Measurements from ENCODE around the gene IQCK.
"Not testable (repeated sequence)": the region's sequence is repeated elsewhere in the genome, so short reads cannot be mapped to it uniquely, and the experiment has no call there.

Gene IQCK

GRCh38 chr16:19717741-19718623, at the start of gene IQCK, which contains the start of gene KNOP1:
TSS of gene IQCK (plus strand) at chr16:19718271. CDS start at chr16:19718307, 36 bp downstream.
TSS of gene KNOP1 (minus strand) at chr16:19718227. CDS start at chr16:19715035, 3,192 bp downstream.
- peak; percentile 86 for DNase-seq (ENCODE audit: low spot score)

- DNase-seq (ENCODE audit: low spot score), result no peak
These were observed 45.7 kb upstream of the IQCK start for GRCh38 chr16:19672378-19672777.

- no peak for DNase-seq (ENCODE audit: low spot score)
These were observed 43.6 kb upstream of the IQCK start for GRCh38 chr16:19674485-19674884.

- no peak for DNase-seq (ENCODE audit: low spot score)
These were observed 40.7 kb upstream of the IQCK start for GRCh38 chr16:19677402-19677801.

GRCh38 chr16:19678804-19679203, 39.3 kb upstream of the IQCK start:
- DNase-seq (ENCODE audit: low spot score), result no peak

GRCh38 chr16:19679281-19679680, 38.8 kb upstream of the IQCK start:
- DNase-seq (ENCODE audit: low spot score), result not testable (repeated sequence)

GRCh38 chr16:19680881-19681340, 37.2 kb upstream of the IQCK start:
- DNase-seq (ENCODE audit: low spot score), result no peak

- no peak for DNase-seq (ENCODE audit: low spot score)
These were observed 36.4 kb upstream of the IQCK start for GRCh38 chr16:19681637-19682036.

GRCh38 chr16:19683453-19684236, 34.4 kb upstream of the IQCK start:
- no peak for DNase-seq (ENCODE audit: low spot score)

GRCh38 chr16:19685176-19685575, 32.9 kb upstream of the IQCK start:
- DNase-seq (ENCODE audit: low spot score), result no peak

- no peak for DNase-seq (ENCODE audit: low spot score)
These were observed 30.8 kb upstream of the IQCK start for GRCh38 chr16:19687279-19687678.

GRCh38 chr16:19688396-19689024, 29.6 kb upstream of the IQCK start:
- DNase-seq (ENCODE audit: low spot score), result peak; percentile 28

- DNase-seq (ENCODE audit: low spot score), result no peak
These were observed 28.7 kb upstream of the IQCK start for GRCh38 chr16:19689342-19689741.

GRCh38 chr16:19690196-19690595, 27.9 kb upstream of the IQCK start:
- DNase-seq (ENCODE audit: low spot score), result no peak

GRCh38 chr16:19691161-19691711, 26.8 kb upstream of the IQCK start:
- no peak for DNase-seq (ENCODE audit: low spot score)

- no peak for DNase-seq (ENCODE audit: low spot score)
These were observed 23.1 kb upstream of the IQCK start for GRCh38 chr16:19694989-19695388.

- peak; percentile 37 for DNase-seq (ENCODE audit: low spot score)
These were observed 21.7 kb upstream of the IQCK start for GRCh38 chr16:19696328-19696727.

GRCh38 chr16:19696961-19697360, 21.1 kb upstream of the IQCK start:
- DNase-seq (ENCODE audit: low spot score), result no peak

GRCh38 chr16:19697756-19698318, 20.2 kb upstream of the IQCK start:
- DNase-seq (ENCODE audit: low spot score), result no peak

- DNase-seq (ENCODE audit: low spot score), result no peak
These were observed 19.3 kb upstream of the IQCK start for GRCh38 chr16:19698480-19699465.

Data from SW480 (cell line).